B cell (primary cell): ENCODE measurements around the gene TMEM222. TPM values are rescaled to one million over a fixed set of nuclear protein-coding genes. Genes with fewer than 3 reads are reported as not detected.
A peak's percentile ranks its signal among the peaks of the same experiment; 100 is the strongest.

Experiments used
- ATAC-seq: fragments of 200-7000 bp; cut with Tn5 transposase; one replicate; pipeline ENCODE4 v1.10.0; 2021; ENCODE audit warnings: low read depth, mild to moderate bottlenecking, moderate number of reproducible peaks, moderate library complexity
- CTCF ChIA-PET: fragments of 350-600 bp; sonication (Branson Sonifier 250); formaldehyde crosslinking; loops from one replicate; lab custom pipeline; 2021; ENCODE audit warnings: antibody characterized with exemption, inconsistent platforms; lab: Charles Lee
- POLR2A ChIA-PET: fragments of 350-600 bp; sonication (Branson Sonifier 250); formaldehyde crosslinking; loops from one replicate; lab custom pipeline; 2021; ENCODE audit warnings: antibody characterized with exemption; lab: Charles Lee
- DNase-seq: peaks from one replicate; pipeline ENCODE4 v3.0.0; 2013
- H2AFZ ChIP-seq: 2 replicates; pipeline ENCODE4 v1.6.1; 2012; ENCODE audit warnings: mild to moderate bottlenecking, low read depth, low read length; ENCODE audit not compliant: insufficient read depth, poor library complexity, severe bottlenecking
- H3K27ac ChIP-seq, 2 donors: 1 replicate in 1 of 2; 2 replicates in 1 of 2; pipeline ENCODE4 v1.5.1; 2012 to 2013; ENCODE audit warnings: low read length in 2 of 2, mild to moderate bottlenecking in 2 of 2, moderate library complexity in 1 of 2
- H3K27me3 ChIP-seq, 4 experiments: fragments of 200-600 bp in 1 of 4; sonication (generic) in 1 of 4; replicated peaks in 1 of 4; 1 replicate in 2 of 4; 2 replicates in 2 of 4; pipeline versions ENCODE4 v1.6.1 to v1.7.0; 2013 to 2016; ENCODE audit warnings: low read length in 3 of 4, mild to moderate bottlenecking in 2 of 4, mixed read lengths in 1 of 4, moderate library complexity in 1 of 4; ENCODE audit not compliant: insufficient read depth in 4 of 4, control insufficient read depth in 3 of 4; ENCODE audit errors: control extremely low read depth in 1 of 4
- H3K36me3 ChIP-seq, 2 experiments: replicated peaks in 1 of 2; 1 replicate in 1 of 2; 2 replicates in 1 of 2; pipeline versions ENCODE4 v1.6.1 to v1.7.1; 2013; ENCODE audit warnings: low read length in 1 of 2; ENCODE audit not compliant: insufficient read depth in 2 of 2, control insufficient read depth in 1 of 2; ENCODE audit errors: control extremely low read depth in 1 of 2, extremely low read depth in 1 of 2
- H3K4me1 ChIP-seq, 2 donors: fragments of 200-600 bp in 1 of 2; sonication (generic) in 1 of 2; 1 replicate in 1 of 2; 2 replicates in 1 of 2; pipeline versions ENCODE4 v1.5.1 to v1.6.1; 2013 to 2017; ENCODE audit warnings: low read length in 2 of 2; ENCODE audit not compliant: control insufficient read depth in 2 of 2, insufficient read depth in 2 of 2
- H3K4me2 ChIP-seq: replicated peaks from 2 replicates; pipeline ENCODE3; 2012; ENCODE audit warnings: mild to moderate bottlenecking, low read depth, low read length; ENCODE audit not compliant: poor library complexity, severe bottlenecking
- H3K4me3 ChIP-seq, 5 experiments: fragments of 200-600 bp in 1 of 5; sonication (generic) in 1 of 5; 1 replicate in 3 of 5; 2 replicates in 2 of 5; pipeline versions ENCODE4 v1.5.1 to v1.7.0; 2011 to 2016; ENCODE audit warnings: low read length in 4 of 5, mild to moderate bottlenecking in 4 of 5, low read depth in 2 of 5, control low read depth in 1 of 5, moderate library complexity in 1 of 5; ENCODE audit not compliant: insufficient read depth in 1 of 5; ENCODE audit errors: control extremely low read depth in 1 of 5, extremely low read depth in 1 of 5
- H3K79me2 ChIP-seq: fragments of 200-600 bp; sonication (generic); one replicate; pipeline ENCODE4 v1.6.0; 2016; ENCODE audit warnings: low read length; ENCODE audit not compliant: control insufficient read depth, insufficient read depth
- H3K9ac ChIP-seq: fragments of 200-600 bp; sonication (generic); 2 replicates; pipeline ENCODE4 v1.6.1; 2017; ENCODE audit warnings: mild to moderate bottlenecking, low read length, moderate library complexity
- H3K9me3 ChIP-seq, 3 donors: one replicate each; pipeline versions ENCODE4 v1.6.1 to v1.7.1; 2013; ENCODE audit warnings: low read length in 2 of 3; ENCODE audit not compliant: control insufficient read depth in 2 of 3, insufficient read depth in 1 of 3; ENCODE audit errors: control extremely low read depth in 1 of 3
- H4K20me1 ChIP-seq: 2 replicates; pipeline ENCODE4 v1.6.0; 2012; ENCODE audit warnings: mild to moderate bottlenecking, low read length; ENCODE audit not compliant: insufficient read depth, control insufficient read depth, poor library complexity, severe bottlenecking
- H3K27ac Mint-ChIP-seq: one replicate; pipeline ENCODE4 v1.8.0; 2021; ENCODE audit warnings: mixed read lengths
- H3K27me3 Mint-ChIP-seq: one replicate; pipeline ENCODE4 v1.8.0; 2021; ENCODE audit warnings: mixed read lengths
- H3K4me1 Mint-ChIP-seq: one replicate; pipeline ENCODE4 v1.8.0; 2021; ENCODE audit warnings: mixed read lengths
- H3K4me3 Mint-ChIP-seq: one replicate; pipeline ENCODE4 v1.8.0; 2021; ENCODE audit warnings: mixed read lengths
- H3K9me3 Mint-ChIP-seq: one replicate; pipeline ENCODE4 v1.8.0; 2022; ENCODE audit warnings: mixed read lengths; ENCODE audit not compliant: insufficient read depth
- CTCF ChIP-seq: fragments of 200-600 bp; IDR thresholded peaks from one replicate; pipeline ENCODE4 v1.8.0; 2022; ENCODE audit warnings: antibody characterized with exemption, mild to moderate bottlenecking
- EZH2 ChIP-seq: IDR thresholded peaks from 2 replicates; pipeline ENCODE4 v1.6.1; 2012; ENCODE audit warnings: borderline replicate concordance, low read depth, mild to moderate bottlenecking, moderate library complexity, low read length; ENCODE audit not compliant: insufficient read depth, poor library complexity, severe bottlenecking
- WGBS: methylation state at CpG from one replicate; pipeline ENCODE4 v1.1.5; 2013; ENCODE audit warnings: missing lambda C conversion rate; ENCODE audit not compliant: insufficient coverage; 5-methylcytosine and 5-hydroxymethylcytosine counted together
- intact Hi-C: fragments of 100-400 bp; cut with micrococcal nuclease; formaldehyde crosslinking; loops from one replicate; pipeline ENCODE4 v1.10.0; 2022
- polyA plus RNA-seq: library from polyadenylated mRNA; depleted of rRNA; stranded (reverse); fragments of >200 nt; gene quantifications from 2 replicates; pipeline ENCODE4 v1.2.3, GENCODE V29; 2012
- total RNA-seq, 2 donors: library from RNA; stranded (reverse); fragments of 120-200 nt in 1 of 2; gene quantifications; 1 replicate in 1 of 2; 2 replicates in 1 of 2; pipeline versions ENCODE4 v1.2.3 to v1.2.4, GENCODE V29; 2013 to 2022

TMEM222 gene
- total and polyA plus RNA-seq, 2 donors (not counting 1 experiment from before 2014, with no cell fraction given): 44.2 to 80.9 TPM

- Histone ChIP-seq H3K27me3 (no peaks in the 10 kb centered on the region), H3K9me3 (peaks cover 0 to 7% (median 0%) of the 10 kb centered on the region in 3 donors), H3K27ac (peak overlapping the region; percentile 85 to 88), H3K79me2 (peaks cover 46% of the 10 kb centered on the region), H3K36me3 (peaks cover 0 to 24% of the 10 kb centered on the region in 2 experiments), H3K4me1 (peaks cover 37 to 59% of the 10 kb centered on the region in 2 donors), H2AFZ (peak overlapping the region; percentile 84), H3K4me2 (peak overlapping the region; percentile 89), H4K20me1 (peaks cover 6% of the 10 kb centered on the region), H3K4me3 (peak overlapping the region; percentile 61 to 89 (median 79)), H3K9ac (peak overlapping the region; percentile 77)
- DNase-seq: peak; percentile 53
- ChIA-PET CTCF (interaction anchor here (1.0 to 12.7 kb wide), 13 partner anchors 10 to 321 kb away, joined by 3 to 132 read pairs (median 7); partner anchors contain the start of gene MAP3K6), POLR2A (interaction anchor here (1.3 to 2.1 kb wide), 8 partner anchors 7 to 23 kb away, joined by 3 to 16 read pairs (median 8); partner anchors contain the start of gene MAP3K6)
- peak overlapping the region; percentile 98 for H3K27ac Mint-ChIP-seq
- peaks cover 66% of the 10 kb centered on the region for H3K4me1 Mint-ChIP-seq
- H3K4me3 Mint-ChIP-seq: peak overlapping the region; percentile 96
- TF ChIP-seq EZH2 (no peak), CTCF (no peak)
- 5% methylated on average over 7 of the region's 8 CpGs for whole genome bisulfite sequencing
- intact Hi-C loops: no loop called here
- no peak for ATAC-seq
- no peaks in the 10 kb centered on the region for H3K9me3 Mint-ChIP-seq
- H3K27me3 Mint-ChIP-seq: no peaks in the 10 kb centered on the region
Measured at GRCh38 chr1:27342391-27342777, 20.4 kb downstream of the TMEM222 start.
